NCI-H2171 (cell line): ENCODE results near the gene SPINT2.
"Not testable (repeated sequence)": the region's sequence is repeated elsewhere in the genome, so short reads cannot be mapped to it uniquely, and the experiment has no call there.

Experiments used
- DNase-seq: peaks from one replicate; lab custom pipeline; 2025; lab: John Stamatoyannopoulos, UW

SPINT2 gene

GRCh38 chr19:38264486-38265212 is at the start of gene SPINT2:
Gene SPINT2, plus strand, starts transcription at chr19:38264573. Its CDS starts 320 bp downstream, at chr19:38264893.
- peak; percentile 95 for DNase-seq

GRCh38 chr19:38216785-38217641 is 47.4 kb upstream of the SPINT2 start:
- no peak for DNase-seq

- DNase-seq, result no peak
Observed at GRCh38 chr19:38218204-38218603, 46.2 kb upstream of the SPINT2 start.

- no peak for DNase-seq
Observed at GRCh38 chr19:38219221-38219620, 45.2 kb upstream of the SPINT2 start.

GRCh38 chr19:38221421-38221820 is 43.0 kb upstream of the SPINT2 start:
- no peak for DNase-seq

- no peak for DNase-seq
Observed at GRCh38 chr19:38221919-38222830, 42.2 kb upstream of the SPINT2 start.

- DNase-seq, result no peak
Observed at GRCh38 chr19:38223119-38223523, 41.3 kb upstream of the SPINT2 start.

GRCh38 chr19:38223617-38224013 is 40.8 kb upstream of the SPINT2 start:
- no peak for DNase-seq

GRCh38 chr19:38224014-38224862 is 40.1 kb upstream of the SPINT2 start, which contains the start of gene DPF1:
Gene DPF1, minus strand, starts transcription at chr19:38224222. Its CDS starts 80 bp downstream, at chr19:38224142.
- peak; percentile 88 for DNase-seq

GRCh38 chr19:38224863-38225218 is 39.5 kb upstream of the SPINT2 start:
- not testable (repeated sequence) for DNase-seq

GRCh38 chr19:38227287-38228004 is 36.9 kb upstream of the SPINT2 start:
- no peak for DNase-seq

- peak; percentile 66 for DNase-seq
Observed at GRCh38 chr19:38228005-38228377, 36.4 kb upstream of the SPINT2 start.

GRCh38 chr19:38228491-38229439 is 35.6 kb upstream of the SPINT2 start:
- peak; percentile 72 for DNase-seq

GRCh38 chr19:38229585-38230073 is 34.7 kb upstream of the SPINT2 start:
- peak; percentile 94 for DNase-seq

GRCh38 chr19:38230506-38231133 is 33.8 kb upstream of the SPINT2 start:
- DNase-seq, result not testable (repeated sequence)

- DNase-seq, result no peak
Observed at GRCh38 chr19:38231918-38232317, 32.5 kb upstream of the SPINT2 start.

GRCh38 chr19:38233740-38234251 is 30.6 kb upstream of the SPINT2 start:
- peak; percentile 23 for DNase-seq

GRCh38 chr19:38234615-38235014 is 29.8 kb upstream of the SPINT2 start:
- no peak for DNase-seq
